BLaER1 treated with 17β-estradiol and CSF1 and Interleukin-3, amounts not matched to agents 10 nM and 100 nM (cell line): ENCODE data around the gene FAM151B.
"Not testable (repeated sequence)": the region's sequence is repeated elsewhere in the genome, so short reads cannot be mapped to it uniquely, and the experiment has no call there.

Experiments used
- H3K27ac ChIP-seq, 11 experiments: shearing (Covaris generic); formaldehyde crosslinking; 2 replicates each; pipeline ENCODE4 v1.8.1; 2022
- H3K27me3 ChIP-seq, 11 experiments: shearing (Covaris generic); formaldehyde crosslinking; 2 replicates each; pipeline ENCODE4 v1.8.1; 2022
- H3K36me3 ChIP-seq, 11 experiments: shearing (Covaris generic); formaldehyde crosslinking; 2 replicates each; pipeline ENCODE4 v1.8.1; 2022
- H3K4me1 ChIP-seq, 10 experiments: shearing (Covaris generic); formaldehyde crosslinking; 2 replicates each; pipeline ENCODE4 v1.8.1; 2022
- H3K4me2 ChIP-seq, 11 experiments: shearing (Covaris generic); formaldehyde crosslinking; 2 replicates each; pipeline ENCODE4 v1.8.1; 2022
- H3K4me3 ChIP-seq, 10 experiments: shearing (Covaris generic); formaldehyde crosslinking; 2 replicates each; pipeline ENCODE4 v1.8.1; 2022
- H3K9ac ChIP-seq, 11 experiments: shearing (Covaris generic); formaldehyde crosslinking; 2 replicates each; pipeline ENCODE4 v1.8.1; 2022
- H3K9me3 ChIP-seq, 11 experiments: shearing (Covaris generic); formaldehyde crosslinking; replicated peaks in 1 of 11; 2 replicates each; pipeline ENCODE4 v1.8.1; 2022
- H4K20me1 ChIP-seq, 11 experiments: shearing (Covaris generic); formaldehyde crosslinking; 2 replicates each; pipeline ENCODE4 v1.8.1; 2022
- Cebpa-rat ChIP-seq, 11 experiments: shearing (Covaris generic); IDR thresholded peaks; 2 replicates each; pipeline ENCODE4 v1.8.1; 2022

Gene FAM151B

GRCh38 chr5:80569086-80569960 lies 81.4 kb downstream of the FAM151B start:
- peak overlapping the region; percentile 54 to 87 (median 68) for H3K4me2 ChIP-seq
- H3K4me1 ChIP-seq = peaks cover 0 to 12% (median 9%) of the 10 kb centered on the region in 10 experiments; a peak in 11 of 20 replicates
- no peaks in the 10 kb centered on the region for H3K36me3 ChIP-seq
- H3K9ac ChIP-seq = no peak overlapping the region
- peaks cover 44 to 60% (median 55%) of the 10 kb centered on the region in 11 experiments for H3K27me3 ChIP-seq
- H3K4me3 ChIP-seq = peak overlapping the region; percentile 34 to 62 (median 46)
- no peaks in the 10 kb centered on the region; a peak in 1 of 22 replicates for H4K20me1 ChIP-seq
- no peak for TF ChIP-seq Cebpa-rat (IDR thresholded peaks at IDR 0.05)
- H3K9me3 ChIP-seq = peaks cover 18 to 32% (median 22%) of the 10 kb centered on the region in 11 experiments
- no peak overlapping the region for H3K27ac ChIP-seq

GRCh38 chr5:80569961-80570786 lies 82.3 kb downstream of the FAM151B start, which contains the start of gene ANKRD34B:
TSS of gene ANKRD34B (minus strand) at chr5:80570280. CDS start at chr5:80560019, 10,261 bp downstream.
- Histone ChIP-seq H3K27me3 (peaks cover 44 to 60% (median 55%) of the 10 kb centered on the region in 11 experiments), H3K4me1 (peaks cover 0 to 12% (median 9%) of the 10 kb centered on the region in 10 experiments; a peak in 11 of 20 replicates), H3K36me3 (no peaks in the 10 kb centered on the region), H3K9ac (no peak within 1 kb of the TSS), H3K9me3 (peaks cover 18 to 32% (median 22%) of the 10 kb centered on the region in 11 experiments), H3K4me2 (peak within 1 kb of the TSS; percentile 54 to 87 (median 68)), H3K4me3 (peak within 1 kb of the TSS; percentile 34 to 62 (median 46)), H3K27ac (no peak within 1 kb of the TSS), H4K20me1 (no peaks in the 10 kb centered on the region; a peak in 1 of 22 replicates)
- no peak for TF ChIP-seq Cebpa-rat (IDR thresholded peaks at IDR 0.05)

GRCh38 chr5:80573062-80573461 lies 85.2 kb downstream of the FAM151B start:
- H3K4me1 ChIP-seq = peaks cover 0 to 12% (median 9%) of the 10 kb centered on the region in 10 experiments; a peak in 11 of 20 replicates
- H3K36me3 ChIP-seq = no peaks in the 10 kb centered on the region
- no peak overlapping the region for H3K4me2 ChIP-seq
- no peak overlapping the region for H3K4me3 ChIP-seq
- TF ChIP-seq Cebpa-rat (IDR thresholded peaks at IDR 0.05) = no peak
- H3K9ac ChIP-seq = no peak overlapping the region
- H3K9me3 ChIP-seq = peaks cover 18 to 32% (median 22%) of the 10 kb centered on the region in 11 experiments
- no peaks in the 10 kb centered on the region for H4K20me1 ChIP-seq
- peaks cover 37 to 42% (median 38%) of the 10 kb centered on the region in 11 experiments for H3K27me3 ChIP-seq
- H3K27ac ChIP-seq = no peak overlapping the region

DNA sequence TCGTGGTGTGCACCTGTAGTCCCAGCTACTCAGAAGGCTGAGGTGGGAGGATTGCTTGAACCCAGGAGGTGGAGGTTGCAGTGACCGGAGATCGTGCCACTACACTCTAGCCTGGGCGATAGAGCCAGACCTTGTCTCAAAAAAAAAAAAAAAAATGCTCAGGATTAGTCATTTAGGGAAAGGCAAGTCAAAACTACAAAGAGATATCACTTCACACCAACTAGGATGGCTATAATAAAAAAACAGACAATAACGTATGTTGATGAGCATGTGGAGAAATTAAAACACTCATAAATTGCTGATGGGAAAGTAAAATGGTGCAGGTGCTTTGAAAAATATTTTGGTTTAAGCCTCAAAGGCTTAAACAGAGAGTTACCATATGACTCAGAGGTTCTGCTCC lies 88.5 kb downstream of the FAM151B start:
- no peaks in the 10 kb centered on the region for H3K36me3 ChIP-seq
- H3K9ac ChIP-seq = no peak overlapping the region
- peaks cover 0 to 8% (median 0%) of the 10 kb centered on the region in 11 experiments; a peak in 5 of 22 replicates for H3K9me3 ChIP-seq
- no peak for TF ChIP-seq Cebpa-rat (IDR thresholded peaks at IDR 0.05)
- no peak overlapping the region for H3K4me3 ChIP-seq
- H3K4me1 ChIP-seq = no peaks in the 10 kb centered on the region
- H3K4me2 ChIP-seq = no peak overlapping the region
- H4K20me1 ChIP-seq = no peaks in the 10 kb centered on the region
- peaks cover 4 to 8% (median 5%) of the 10 kb centered on the region in 11 experiments; a peak in 20 of 22 replicates for H3K27me3 ChIP-seq
- H3K27ac ChIP-seq = no peak overlapping the region

DNA sequence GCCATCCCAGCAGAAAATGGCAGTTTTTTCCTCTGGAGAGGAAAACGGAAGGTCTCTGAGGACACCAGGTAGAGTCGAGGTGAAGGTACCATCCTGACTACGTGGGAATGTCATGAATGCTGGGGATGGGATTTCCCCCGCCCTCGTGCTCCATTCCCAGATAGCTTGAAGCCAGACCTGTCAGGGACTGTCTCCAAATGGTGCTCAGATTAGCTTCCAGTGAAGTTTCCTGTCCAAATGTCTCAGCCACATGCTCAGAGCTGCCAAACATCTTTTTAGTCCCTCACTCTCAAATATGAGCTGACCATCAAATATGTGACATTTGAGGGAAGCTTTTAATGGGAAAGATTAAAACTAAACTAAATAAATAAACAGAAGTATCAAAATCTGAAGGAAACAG lies 89.8 kb downstream of the FAM151B start:
- Histone ChIP-seq H3K27ac (no peak overlapping the region), H3K9me3 (peaks cover 0 to 9% (median 0%) of the 10 kb centered on the region in 11 experiments; a peak in 2 of 22 replicates), H3K9ac (no peak overlapping the region), H3K36me3 (no peaks in the 10 kb centered on the region), H3K4me2 (no peak overlapping the region), H3K4me1 (no peaks in the 10 kb centered on the region), H4K20me1 (no peaks in the 10 kb centered on the region), H3K4me3 (no peak overlapping the region), H3K27me3 (no peaks in the 10 kb centered on the region)
- no peak for TF ChIP-seq Cebpa-rat (IDR thresholded peaks at IDR 0.05)

GRCh38 chr5:80579050-80579449 lies 91.2 kb downstream of the FAM151B start:
- Histone ChIP-seq H4K20me1 (no peaks in the 10 kb centered on the region), H3K4me3 (no peak overlapping the region), H3K9me3 (peaks cover 0 to 11% (median 0%) of the 10 kb centered on the region in 11 experiments; a peak in 2 of 22 replicates), H3K9ac (no peak overlapping the region), H3K36me3 (no peaks in the 10 kb centered on the region), H3K27me3 (no peaks in the 10 kb centered on the region), H3K27ac (no peak overlapping the region), H3K4me1 (no peaks in the 10 kb centered on the region), H3K4me2 (no peak overlapping the region)
- TF ChIP-seq Cebpa-rat (IDR thresholded peaks at IDR 0.05) = no peak

- not testable (repeated sequence) for H3K9ac ChIP-seq, H3K36me3 ChIP-seq, H3K27me3 ChIP-seq, H3K4me1 ChIP-seq, H4K20me1 ChIP-seq, H3K4me2 ChIP-seq, H3K27ac ChIP-seq, H3K4me3 ChIP-seq
- H3K9me3 ChIP-seq = peaks cover 0 to 11% (median 0%) of the 10 kb centered on the region in 11 experiments; a peak in 2 of 22 replicates
Observed at GRCh38 chr5:80580291-80580690, 92.4 kb downstream of the FAM151B start.

GRCh38 chr5:80584770-80585169 lies 96.9 kb downstream of the FAM151B start:
- peaks cover 0 to 11% (median 0%) of the 10 kb centered on the region in 11 experiments; a peak in 2 of 22 replicates for H3K9me3 ChIP-seq
- no peak overlapping the region for H3K9ac ChIP-seq
- no peaks in the 10 kb centered on the region for H3K4me1 ChIP-seq
- H3K27me3 ChIP-seq = no peaks in the 10 kb centered on the region
- TF ChIP-seq Cebpa-rat (IDR thresholded peaks at IDR 0.05) = no peak
- no peaks in the 10 kb centered on the region for H4K20me1 ChIP-seq
- H3K4me2 ChIP-seq = no peak overlapping the region
- no peak overlapping the region for H3K27ac ChIP-seq
- H3K36me3 ChIP-seq = no peaks in the 10 kb centered on the region
- H3K4me3 ChIP-seq = no peak overlapping the region
